ENCODE data around the gene PIK3CD.

The PIK3CD gene

GRCh38 chr1:9691108-9691445 lies 39.5 kb downstream of the PIK3CD start:
- no peak for TF ChIP-seq CTCF (IDR thresholded peaks at IDR 0.05; ENCODE audit: extremely low read depth, insufficient read depth, missing control alignments)
- in situ Hi-C loops (cut with MboI; ENCODE audit: low pct_unique_long_range_greater_than_20kb, low sequenced_read_pairs, unreplicated experiment): no loop called here
- no peak for DNase-seq (ENCODE audit: low spot score)

- no peak for TF ChIP-seq CTCF (IDR thresholded peaks at IDR 0.05; ENCODE audit: extremely low read depth, insufficient read depth, missing control alignments)
- in situ Hi-C loops (cut with MboI; ENCODE audit: low pct_unique_long_range_greater_than_20kb, low sequenced_read_pairs, unreplicated experiment): no loop called here
- DNase-seq (ENCODE audit: low spot score): no peak
Measured at GRCh38 chr1:9691691-9692090, 40.2 kb downstream of the PIK3CD start.

- no peak for DNase-seq (ENCODE audit: low spot score)
- no peak for TF ChIP-seq CTCF (IDR thresholded peaks at IDR 0.05; ENCODE audit: extremely low read depth, insufficient read depth, missing control alignments)
- in situ Hi-C loops (cut with MboI; ENCODE audit: low pct_unique_long_range_greater_than_20kb, low sequenced_read_pairs, unreplicated experiment): no loop called here
Measured at GRCh38 chr1:9696793-9697192, 45.3 kb downstream of the PIK3CD start.

GRCh38 chr1:9699361-9699760 lies 47.8 kb downstream of the PIK3CD start:
- no peak for TF ChIP-seq CTCF (IDR thresholded peaks at IDR 0.05; ENCODE audit: extremely low read depth, insufficient read depth, missing control alignments)
- in situ Hi-C loops (cut with MboI; ENCODE audit: low pct_unique_long_range_greater_than_20kb, low sequenced_read_pairs, unreplicated experiment): no loop called here
- no peak for DNase-seq (ENCODE audit: low spot score)

- in situ Hi-C loops (cut with MboI; ENCODE audit: low pct_unique_long_range_greater_than_20kb, low sequenced_read_pairs, unreplicated experiment): no loop called here
- no peak for TF ChIP-seq CTCF (IDR thresholded peaks at IDR 0.05; ENCODE audit: extremely low read depth, insufficient read depth, missing control alignments)
- DNase-seq (ENCODE audit: low spot score): no peak
Measured at GRCh38 chr1:9700340-9700739, 48.8 kb downstream of the PIK3CD start.

- in situ Hi-C loops (cut with MboI; ENCODE audit: low pct_unique_long_range_greater_than_20kb, low sequenced_read_pairs, unreplicated experiment): no loop called here
- no peak for TF ChIP-seq CTCF (IDR thresholded peaks at IDR 0.05; ENCODE audit: extremely low read depth, insufficient read depth, missing control alignments)
- DNase-seq (ENCODE audit: low spot score): no peak
Measured at GRCh38 chr1:9701665-9702064, 50.1 kb downstream of the PIK3CD start.

- in situ Hi-C loops (cut with MboI; ENCODE audit: low pct_unique_long_range_greater_than_20kb, low sequenced_read_pairs, unreplicated experiment): no loop called here
Measured at GRCh38 chr1:9703165-9703509, 51.6 kb downstream of the PIK3CD start.

More at GRCh38 chr1:9703165-9703509, 51.6 kb downstream of the PIK3CD start:
- no peak for TF ChIP-seq CTCF (IDR thresholded peaks at IDR 0.05; ENCODE audit: extremely low read depth, insufficient read depth, missing control alignments)
- no peak for DNase-seq (ENCODE audit: low spot score)

Data from GM13977 (cell line).